IMR-90 (cell line): ENCODE measurements around the gene MAN1C1. TPM values are rescaled to one million over a fixed set of nuclear protein-coding genes. Genes with fewer than 3 reads are reported as not detected.

Experiments used
- ATAC-seq: fragments of 200-7000 bp; cut with Tn5 transposase; 2 replicates; pipeline ENCODE4 v1.9.1; 2020; ENCODE audit warnings: low read depth, mild to moderate bottlenecking, moderate library complexity
- BruUV-seq: library from RNA; stranded (reverse); fragments of 400-500 nt; replicated peaks from 2 replicates; lab custom pipeline; 2021; lab: Mats Ljungman, UMichigan
- CTCF ChIA-PET: fragments of 300-600 bp; formaldehyde crosslinking; extraction: SDS; loops from one replicate; lab custom pipeline; 2021; ENCODE audit warnings: antibody characterized with exemption; lab: Yijun Ruan, JAX
- POLR2A ChIA-PET: fragments of 300-600 bp; sonication (Branson Sonifier 250); formaldehyde crosslinking; loops from one replicate; lab custom pipeline; 2022; ENCODE audit warnings: antibody characterized with exemption; ENCODE audit not compliant: unreplicated experiment; lab: Charles Lee
- DNase-seq: peaks from one replicate; pipeline ENCODE4 v3.0.0; 2013
- H2AFZ ChIP-seq: replicated peaks from 2 replicates; pipeline ENCODE3; 2013; ENCODE audit warnings: low read length, mild to moderate bottlenecking; ENCODE audit not compliant: poor library complexity
- H2AK5ac ChIP-seq: 2 replicates; pipeline ENCODE4 v1.6.1; 2013; ENCODE audit warnings: low read depth, low read length, inconsistent platforms
- H2AK9ac ChIP-seq: replicated peaks from 2 replicates; pipeline ENCODE3; 2013; ENCODE audit warnings: mild to moderate bottlenecking, low read depth, low read length, moderate library complexity; ENCODE audit not compliant: poor library complexity
- H2BK120ac ChIP-seq: 2 replicates; pipeline ENCODE4 v1.6.1; 2013; ENCODE audit warnings: low read depth, low read length, inconsistent platforms
- H2BK15ac ChIP-seq: 3 replicates; pipeline ENCODE4 v1.6.1; 2013; ENCODE audit warnings: low read depth, low read length, inconsistent platforms
- H2BK20ac ChIP-seq: 2 replicates; pipeline ENCODE4 v1.6.1; 2013; ENCODE audit warnings: low read depth, mild to moderate bottlenecking, inconsistent platforms, low read length, moderate library complexity
- H2BK5ac ChIP-seq: 2 replicates; pipeline ENCODE4 v1.6.1; 2013; ENCODE audit warnings: mild to moderate bottlenecking, low read depth, low read length, inconsistent platforms; ENCODE audit not compliant: poor library complexity, severe bottlenecking
- H3K14ac ChIP-seq: replicated peaks from 2 replicates; pipeline ENCODE4 v1.6.1; 2013; ENCODE audit warnings: low read depth, low read length, inconsistent platforms
- H3K18ac ChIP-seq: 2 replicates; pipeline ENCODE4 v1.6.1; 2013; ENCODE audit warnings: low read depth, low read length, control low read depth
- H3K23ac ChIP-seq: 2 replicates; pipeline ENCODE4 v1.6.1; 2013; ENCODE audit warnings: low read depth, low read length, inconsistent platforms
- H3K27ac ChIP-seq: 2 replicates; pipeline ENCODE4 v1.5.1; 2013; ENCODE audit warnings: mild to moderate bottlenecking, control low read depth, low read length; ENCODE audit not compliant: insufficient read depth
- H3K27me3 ChIP-seq: 2 replicates; pipeline ENCODE4 v1.6.1; 2013; ENCODE audit warnings: low read length; ENCODE audit not compliant: control insufficient read depth, insufficient read depth
- H3K36me3 ChIP-seq: 2 replicates; pipeline ENCODE4 v1.6.1; 2013; ENCODE audit warnings: low read length, mixed read lengths; ENCODE audit not compliant: control insufficient read depth, insufficient read depth
- H3K4ac ChIP-seq: 2 replicates; pipeline ENCODE4 v1.6.1; 2013; ENCODE audit warnings: low read depth, low read length, inconsistent platforms
- H3K4me1 ChIP-seq: 2 replicates; pipeline ENCODE4 v1.6.1; 2013; ENCODE audit warnings: low read length, mixed read lengths; ENCODE audit not compliant: control insufficient read depth, insufficient read depth
- H3K4me2 ChIP-seq: 2 replicates; pipeline ENCODE4 v1.6.1; 2013; ENCODE audit warnings: low read depth, mild to moderate bottlenecking, control low read depth, low read length, moderate library complexity
- H3K4me3 ChIP-seq: 2 replicates; pipeline ENCODE4 v1.5.1; 2013; ENCODE audit warnings: low read depth, mild to moderate bottlenecking, control low read depth, low read length, moderate library complexity; ENCODE audit not compliant: insufficient read depth
- H3K56ac ChIP-seq: 2 replicates; pipeline ENCODE4 v1.6.1; 2013; ENCODE audit warnings: low read length, inconsistent platforms; ENCODE audit not compliant: insufficient read depth; ENCODE audit errors: extremely low read depth
- H3K79me1 ChIP-seq, 2 experiments: 2 replicates each; pipeline ENCODE4 v1.6.1; 2013; ENCODE audit warnings: low read length in 2 of 2, inconsistent platforms in 1 of 2, low read depth in 1 of 2
- H3K9ac ChIP-seq: 2 replicates; pipeline ENCODE4 v1.6.1; 2013; ENCODE audit warnings: low read depth, low read length, control low read depth
- H3K9me1 ChIP-seq: 2 replicates; pipeline ENCODE4 v1.6.1; 2013; ENCODE audit warnings: low read length, inconsistent platforms; ENCODE audit not compliant: insufficient read depth
- H3K9me3 ChIP-seq: 2 replicates; pipeline ENCODE4 v1.6.1; 2013; ENCODE audit warnings: low read length; ENCODE audit not compliant: control insufficient read depth, insufficient read depth
- H4K20me1 ChIP-seq: 2 replicates; pipeline ENCODE4 v1.6.1; 2013; ENCODE audit warnings: low read length, inconsistent platforms; ENCODE audit not compliant: insufficient read depth
- H4K5ac ChIP-seq: 2 replicates; pipeline ENCODE4 v1.6.1; 2013; ENCODE audit warnings: mild to moderate bottlenecking, low read depth, low read length, control low read depth
- H4K8ac ChIP-seq, 2 experiments: 2 replicates each; pipeline ENCODE4 v1.6.1; 2013; ENCODE audit warnings: low read depth in 2 of 2, low read length in 2 of 2, control low read depth in 1 of 2, inconsistent platforms in 1 of 2
- H4K91ac ChIP-seq: 2 replicates; pipeline ENCODE4 v1.6.1; 2013; ENCODE audit warnings: low read depth, low read length, inconsistent platforms; ENCODE audit not compliant: insufficient read depth
- BHLHE40 ChIP-seq: fragments of 150-350 bp; IDR thresholded peaks from 2 replicates; pipeline ENCODE4 v1.6.1; 2016; ENCODE audit warnings: mild to moderate bottlenecking, low read depth, low read length
- CEBPB ChIP-seq: IDR thresholded peaks from 2 replicates; pipeline ENCODE4 v1.6.1; 2012; ENCODE audit warnings: low read depth, low read length, improper control_type of control experiment
- CHD1 ChIP-seq: IDR thresholded peaks from 2 replicates; pipeline ENCODE4 v1.6.1; 2012; ENCODE audit warnings: low read depth, low read length, improper control_type of control experiment
- FOS ChIP-seq: fragments of 150-350 bp; IDR thresholded peaks from 2 replicates; pipeline ENCODE4 v1.6.1; 2016; ENCODE audit warnings: low read depth, low read length
- MAZ ChIP-seq: IDR thresholded peaks from 2 replicates; pipeline ENCODE4 v1.6.1; 2012; ENCODE audit warnings: low read depth, mild to moderate bottlenecking, low read length, improper control_type of control experiment, moderate library complexity, borderline replicate concordance
- MXI1 ChIP-seq: IDR thresholded peaks from 2 replicates; pipeline ENCODE4 v1.6.1; 2012; ENCODE audit warnings: low read depth, mild to moderate bottlenecking, low read length, moderate library complexity, borderline replicate concordance
- NFE2L2 ChIP-seq: fragments of 150-350 bp; IDR thresholded peaks from 2 replicates; pipeline ENCODE4 v1.6.1; 2016; ENCODE audit warnings: low read depth, mild to moderate bottlenecking, low read length
- POLR2A ChIP-seq: IDR thresholded peaks from 2 replicates; pipeline ENCODE4 v1.6.1; 2012; ENCODE audit warnings: mild to moderate bottlenecking, low read depth, low read length
- RAD21 ChIP-seq: IDR thresholded peaks from 2 replicates; pipeline ENCODE4 v1.6.1; 2012; ENCODE audit warnings: low read length, improper control_type of control experiment
- RFX5 ChIP-seq: IDR thresholded peaks from 2 replicates; pipeline ENCODE4 v1.8.0; 2012; ENCODE audit warnings: low read depth, mild to moderate bottlenecking, low read length, moderate library complexity
- SMC3 ChIP-seq: fragments of 150-350 bp; IDR thresholded peaks from 2 replicates; pipeline ENCODE4 v1.6.1; 2016; ENCODE audit warnings: low read depth, mild to moderate bottlenecking, antibody characterized with exemption, low read length, moderate library complexity
- USF2 ChIP-seq: fragments of 150-350 bp; IDR thresholded peaks from 2 replicates; pipeline ENCODE4 v1.6.1; 2017; ENCODE audit warnings: mild to moderate bottlenecking, antibody characterized with exemption, low read length, low read depth
- WGBS, 2 experiments: methylation state at CpG; one replicate each; pipeline versions ENCODE4 v1.1.5 to v1.1.7; 2013; ENCODE audit warnings: missing lambda C conversion rate in 2 of 2; ENCODE audit not compliant: insufficient read length in 1 of 2; ENCODE audit errors: extremely low coverage in 2 of 2; 5-methylcytosine and 5-hydroxymethylcytosine counted together
- dilution Hi-C: fragments of 300-500 bp; cut with HindIII; formaldehyde crosslinking; loops from one replicate; pipeline ENCODE4 v1.14.3; 2018; ENCODE audit warnings: low sequenced_read_pairs; ENCODE audit not compliant: unreplicated experiment
- in situ Hi-C: fragments of 300-500 bp; cut with MboI; formaldehyde crosslinking; loops from 3 replicates; pipeline ENCODE4 v1.14.3; 2019; ENCODE audit warnings: low sequenced_read_pairs, inconsistent platforms, mixed read lengths
- intact Hi-C: fragments of 100-400 bp; cut with micrococcal nuclease; formaldehyde crosslinking; loops from 2 replicates; pipeline ENCODE4 v1.10.0; 2022
- polyA plus RNA-seq, 3 experiments: library from polyadenylated mRNA; depleted of rRNA; stranded (reverse); fragments of >200 nt; gene quantifications; 2 replicates each; pipeline ENCODE4 v1.2.3, GENCODE V29; 2012; ENCODE audit warnings: low replicate concordance in 1 of 3
- total RNA-seq: library from RNA; depleted of rRNA; stranded (reverse); fragments of >200 nt; gene quantifications from 2 replicates; pipeline ENCODE4 v1.2.3, GENCODE V29; 2012
- TF ChIP-seq, protein P1 (sequence below): conservative IDR thresholded peaks from 2 replicates; pipeline ENCODE4 v1.5.1; 2012; ENCODE audit warnings: mild to moderate bottlenecking, low read depth, low read length, improper control_type of control experiment
- TF ChIP-seq, protein P2 (sequence below): fragments of 150-350 bp; IDR thresholded peaks from 2 replicates; pipeline ENCODE4 v1.6.1; 2016; ENCODE audit warnings: low read depth, mild to moderate bottlenecking, low read length, moderate library complexity, borderline replicate concordance

The MAN1C1 gene
- total and polyA plus RNA-seq, 2 of the 4 experiments (the other 2 are of a cell fraction) = 3.2 to 11.3 TPM

GRCh38 chr1:25607123-25607522, 9.5 kb upstream of the MAN1C1 start:
- TF ChIP-seq, protein P1, sequence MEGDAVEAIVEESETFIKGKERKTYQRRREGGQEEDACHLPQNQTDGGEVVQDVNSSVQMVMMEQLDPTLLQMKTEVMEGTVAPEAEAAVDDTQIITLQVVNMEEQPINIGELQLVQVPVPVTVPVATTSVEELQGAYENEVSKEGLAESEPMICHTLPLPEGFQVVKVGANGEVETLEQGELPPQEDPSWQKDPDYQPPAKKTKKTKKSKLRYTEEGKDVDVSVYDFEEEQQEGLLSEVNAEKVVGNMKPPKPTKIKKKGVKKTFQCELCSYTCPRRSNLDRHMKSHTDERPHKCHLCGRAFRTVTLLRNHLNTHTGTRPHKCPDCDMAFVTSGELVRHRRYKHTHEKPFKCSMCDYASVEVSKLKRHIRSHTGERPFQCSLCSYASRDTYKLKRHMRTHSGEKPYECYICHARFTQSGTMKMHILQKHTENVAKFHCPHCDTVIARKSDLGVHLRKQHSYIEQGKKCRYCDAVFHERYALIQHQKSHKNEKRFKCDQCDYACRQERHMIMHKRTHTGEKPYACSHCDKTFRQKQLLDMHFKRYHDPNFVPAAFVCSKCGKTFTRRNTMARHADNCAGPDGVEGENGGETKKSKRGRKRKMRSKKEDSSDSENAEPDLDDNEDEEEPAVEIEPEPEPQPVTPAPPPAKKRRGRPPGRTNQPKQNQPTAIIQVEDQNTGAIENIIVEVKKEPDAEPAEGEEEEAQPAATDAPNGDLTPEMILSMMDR = no peak
- TF ChIP-seq BHLHE40 = no peak
- TF ChIP-seq MXI1 = no peak
- no peak for TF ChIP-seq CEBPB
- TF ChIP-seq USF2 = no peak
- no peak for TF ChIP-seq CHD1
- TF ChIP-seq, protein P2, sequence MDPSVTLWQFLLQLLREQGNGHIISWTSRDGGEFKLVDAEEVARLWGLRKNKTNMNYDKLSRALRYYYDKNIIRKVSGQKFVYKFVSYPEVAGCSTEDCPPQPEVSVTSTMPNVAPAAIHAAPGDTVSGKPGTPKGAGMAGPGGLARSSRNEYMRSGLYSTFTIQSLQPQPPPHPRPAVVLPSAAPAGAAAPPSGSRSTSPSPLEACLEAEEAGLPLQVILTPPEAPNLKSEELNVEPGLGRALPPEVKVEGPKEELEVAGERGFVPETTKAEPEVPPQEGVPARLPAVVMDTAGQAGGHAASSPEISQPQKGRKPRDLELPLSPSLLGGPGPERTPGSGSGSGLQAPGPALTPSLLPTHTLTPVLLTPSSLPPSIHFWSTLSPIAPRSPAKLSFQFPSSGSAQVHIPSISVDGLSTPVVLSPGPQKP = no peak
- TF ChIP-seq SMC3 = no peak
- TF ChIP-seq POLR2A = no peak
- no peak for TF ChIP-seq RFX5
- TF ChIP-seq RAD21 = no peak
- no peak for TF ChIP-seq FOS
- no peak for TF ChIP-seq NFE2L2
- no peak for TF ChIP-seq MAZ
- intact Hi-C loops = no loop called here

More at GRCh38 chr1:25607123-25607522, 9.5 kb upstream of the MAN1C1 start:
- no peak overlapping the region for H3K4me3 ChIP-seq
- no peak overlapping the region for H3K9ac ChIP-seq
- WGBS, 2 experiments = no CpG with 5 or more reads among the region's 5 CpGs
- H3K56ac ChIP-seq = no peak overlapping the region
- H3K14ac ChIP-seq = no peak overlapping the region
- no peak overlapping the region for H4K91ac ChIP-seq
- dilution Hi-C loops (no loop called here), in situ Hi-C loops (no loop called here)
- no peak overlapping the region for H2AK5ac ChIP-seq
- H3K27me3 ChIP-seq = peaks cover 13% of the 10 kb centered on the region
- no peaks in the 10 kb centered on the region for H3K9me1 ChIP-seq
- H2BK20ac ChIP-seq = no peak overlapping the region
- H3K9me3 ChIP-seq = no peaks in the 10 kb centered on the region
- H3K18ac ChIP-seq = no peak overlapping the region
- no peak overlapping the region for H3K4me2 ChIP-seq
- no peaks in the 10 kb centered on the region for H3K36me3 ChIP-seq
- POLR2A ChIA-PET = no interaction called here
- no peak overlapping the region for H3K27ac ChIP-seq
- no peak overlapping the region for H4K8ac ChIP-seq
- CTCF ChIA-PET = no interaction called here
- H4K20me1 ChIP-seq = no peaks in the 10 kb centered on the region
- no peak overlapping the region for H2BK120ac ChIP-seq
- H2AK9ac ChIP-seq = no peak overlapping the region
- no peak overlapping the region for H3K4ac ChIP-seq
- H4K5ac ChIP-seq = no peak overlapping the region
- no peak for DNase-seq
- H2AFZ ChIP-seq = no peak overlapping the region
- H3K4me1 ChIP-seq = no peaks in the 10 kb centered on the region
- no peak overlapping the region for H2BK15ac ChIP-seq
- no peak for ATAC-seq
- no peak overlapping the region for H2BK5ac ChIP-seq
- H3K79me1 ChIP-seq = no peaks in the 10 kb centered on the region
- BruUV-seq = no TSS peak
- no peak overlapping the region for H3K23ac ChIP-seq
